ENCODE results near the gene PTPRN2. TPM values are rescaled to one million over a fixed set of nuclear protein-coding genes. Genes with fewer than 3 reads are reported as not detected.

PTPRN2 gene
- total RNA-seq, 4 donors from 2014 or later: 6.6 to 10.7 (median 8.2) TPM

DNA sequence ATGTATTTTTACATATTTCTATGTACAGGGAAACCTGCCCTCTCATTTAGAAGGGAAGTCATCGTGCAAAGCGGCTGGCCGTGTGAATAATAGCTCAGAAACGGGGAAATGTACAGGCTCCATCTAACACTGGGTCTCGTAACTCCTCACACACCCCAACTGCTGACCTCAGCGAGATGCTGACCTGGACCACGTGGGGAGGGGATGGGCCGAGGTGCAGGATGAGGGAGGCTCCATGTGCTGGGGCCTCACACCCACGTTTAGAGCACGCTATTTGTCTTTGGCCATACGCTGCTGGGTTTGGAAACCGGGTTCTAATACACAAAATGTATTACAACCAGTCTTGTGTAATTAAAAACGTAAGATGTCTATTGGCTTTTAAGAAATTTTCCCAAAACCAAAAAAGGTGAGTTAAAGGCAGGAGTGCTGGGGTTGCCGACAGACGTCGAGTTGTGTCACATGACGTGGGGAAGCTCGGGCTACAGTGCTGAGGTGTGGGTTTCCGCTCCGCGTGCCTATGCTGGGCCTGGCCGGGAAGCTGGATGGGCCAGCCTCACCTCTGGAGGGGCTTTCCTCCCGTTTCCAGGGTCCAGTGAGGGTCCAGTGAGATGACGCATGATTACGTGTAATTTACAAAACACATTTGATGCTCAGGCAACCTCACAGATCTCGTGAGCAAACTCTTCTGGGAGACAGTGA, 1035.2 kb downstream of the PTPRN2 start:
- 88 to 90% methylated on average over 26 of the region's 26 CpGs for WGBS, 2 donors
- Histone ChIP-seq H3K9me3 (no peaks in the 10 kb centered on the region), H3K27ac (no peak overlapping the region), H3K4me3 (no peak overlapping the region), H3K27me3 (no peaks in the 10 kb centered on the region), H3K4me1 (no peaks in the 10 kb centered on the region), H3K36me3 (peaks cover 0 to 22% (median 0%) of the 10 kb centered on the region in 3 donors)
- no peak for TF ChIP-seq EP300 (IDR thresholded peaks at IDR 0.05)
- no peak for TF ChIP-seq POLR2A (IDR thresholded peaks at IDR 0.05)
- TF ChIP-seq, protein P1, sequence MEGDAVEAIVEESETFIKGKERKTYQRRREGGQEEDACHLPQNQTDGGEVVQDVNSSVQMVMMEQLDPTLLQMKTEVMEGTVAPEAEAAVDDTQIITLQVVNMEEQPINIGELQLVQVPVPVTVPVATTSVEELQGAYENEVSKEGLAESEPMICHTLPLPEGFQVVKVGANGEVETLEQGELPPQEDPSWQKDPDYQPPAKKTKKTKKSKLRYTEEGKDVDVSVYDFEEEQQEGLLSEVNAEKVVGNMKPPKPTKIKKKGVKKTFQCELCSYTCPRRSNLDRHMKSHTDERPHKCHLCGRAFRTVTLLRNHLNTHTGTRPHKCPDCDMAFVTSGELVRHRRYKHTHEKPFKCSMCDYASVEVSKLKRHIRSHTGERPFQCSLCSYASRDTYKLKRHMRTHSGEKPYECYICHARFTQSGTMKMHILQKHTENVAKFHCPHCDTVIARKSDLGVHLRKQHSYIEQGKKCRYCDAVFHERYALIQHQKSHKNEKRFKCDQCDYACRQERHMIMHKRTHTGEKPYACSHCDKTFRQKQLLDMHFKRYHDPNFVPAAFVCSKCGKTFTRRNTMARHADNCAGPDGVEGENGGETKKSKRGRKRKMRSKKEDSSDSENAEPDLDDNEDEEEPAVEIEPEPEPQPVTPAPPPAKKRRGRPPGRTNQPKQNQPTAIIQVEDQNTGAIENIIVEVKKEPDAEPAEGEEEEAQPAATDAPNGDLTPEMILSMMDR (IDR thresholded peaks at IDR 0.05): no peak
- no peak for DNase-seq (ENCODE audit: low spot score in 2 of 2)

DNA sequence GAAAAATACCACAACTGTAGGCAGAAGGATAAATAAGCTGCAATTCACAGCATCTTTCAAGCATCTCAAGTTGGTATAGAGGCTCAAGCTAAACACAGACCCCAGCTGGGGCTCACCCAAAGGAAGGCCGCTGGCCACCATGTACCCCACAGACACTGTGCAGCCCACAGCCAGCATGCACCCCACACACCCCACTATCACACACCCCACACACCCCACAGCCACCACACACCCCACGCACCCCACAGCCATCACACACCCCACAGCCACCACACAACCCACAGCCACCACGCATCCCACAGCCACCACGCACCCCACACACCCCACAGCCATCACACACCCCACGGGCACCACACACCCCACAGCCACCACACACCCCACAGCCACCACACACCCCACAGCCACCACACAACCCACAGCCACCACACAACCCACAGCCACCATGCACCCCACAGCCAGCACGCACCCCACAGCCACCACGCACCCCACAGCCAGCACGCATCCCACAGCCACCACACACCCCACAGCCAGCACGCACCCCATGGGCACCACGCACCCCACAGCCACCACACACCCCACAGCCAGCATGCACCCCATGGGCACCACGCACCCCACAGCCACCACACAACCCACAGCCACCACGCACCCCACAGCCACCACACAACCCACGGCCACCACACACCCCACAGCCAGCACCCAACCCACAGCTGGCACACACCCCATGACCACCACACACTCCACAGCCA, 1036.1 kb downstream of the PTPRN2 start:
- TF ChIP-seq, protein P1 (IDR thresholded peaks at IDR 0.05): no peak
- no peak for TF ChIP-seq EP300 (IDR thresholded peaks at IDR 0.05)
- TF ChIP-seq POLR2A (IDR thresholded peaks at IDR 0.05): no peak
- no peak overlapping the region for H3K4me3 ChIP-seq
- H3K27ac ChIP-seq: no peak overlapping the region
- H3K36me3 ChIP-seq: peaks cover 0 to 31% (median 0%) of the 10 kb centered on the region in 3 donors
- DNase-seq (ENCODE audit: low spot score in 2 of 2): no peak
- no peaks in the 10 kb centered on the region for H3K9me3 ChIP-seq
- no peaks in the 10 kb centered on the region for H3K27me3 ChIP-seq
- no peaks in the 10 kb centered on the region for H3K4me1 ChIP-seq
- WGBS, 2 donors: 91% methylated on average over 13 of the region's 13 CpGs

DNA sequence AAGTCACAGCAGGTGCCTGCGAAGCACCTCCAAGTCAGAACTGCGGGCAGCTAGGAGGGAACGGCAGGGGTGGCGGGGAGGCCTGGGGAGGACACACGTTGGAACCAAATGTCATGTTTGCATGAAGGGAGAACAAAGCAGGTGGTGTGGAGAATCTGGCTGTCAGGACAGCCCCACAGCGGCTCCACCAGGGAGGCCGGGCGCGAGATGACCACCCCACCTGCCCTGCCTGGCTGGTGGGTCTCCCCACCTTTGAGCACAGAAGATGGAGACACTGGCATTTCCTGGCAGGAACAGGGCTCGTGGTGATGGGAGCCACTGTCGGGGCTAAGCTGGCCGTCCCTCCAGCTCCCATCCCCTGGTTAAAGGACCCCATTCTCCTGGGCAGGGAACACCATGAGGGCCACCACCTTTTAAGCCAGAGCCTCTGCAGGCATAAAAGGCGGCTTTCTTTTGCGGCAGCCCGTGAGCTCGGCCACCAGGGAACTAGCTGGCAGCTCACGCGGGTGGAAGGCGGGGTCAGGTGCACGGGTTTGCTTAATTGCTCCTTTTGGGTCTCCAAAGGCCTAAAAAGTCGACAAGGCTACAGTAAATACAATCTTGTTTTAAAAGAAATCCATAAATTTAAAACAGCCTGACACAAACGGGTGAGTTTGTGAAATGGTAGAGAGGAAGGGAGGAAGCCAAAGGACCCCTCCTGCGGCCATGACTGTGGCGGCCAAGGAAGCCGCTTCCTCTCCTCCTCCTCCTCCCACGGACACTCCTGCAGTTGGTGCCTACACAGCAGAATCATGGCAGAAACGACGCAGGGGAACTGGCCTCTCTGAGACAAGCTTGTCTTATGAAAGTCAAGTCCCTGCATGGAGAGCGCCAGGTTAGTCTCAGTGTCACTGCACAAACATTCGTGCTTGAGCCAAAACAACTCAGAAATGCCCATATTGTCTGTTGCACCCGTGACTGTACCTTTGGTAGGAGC, 1037.0 kb downstream of the PTPRN2 start:
- WGBS, 2 donors: 83 to 84% methylated on average over 31 of the region's 31 CpGs
- DNase-seq (ENCODE audit: low spot score in 2 of 2): no peak

DNA sequence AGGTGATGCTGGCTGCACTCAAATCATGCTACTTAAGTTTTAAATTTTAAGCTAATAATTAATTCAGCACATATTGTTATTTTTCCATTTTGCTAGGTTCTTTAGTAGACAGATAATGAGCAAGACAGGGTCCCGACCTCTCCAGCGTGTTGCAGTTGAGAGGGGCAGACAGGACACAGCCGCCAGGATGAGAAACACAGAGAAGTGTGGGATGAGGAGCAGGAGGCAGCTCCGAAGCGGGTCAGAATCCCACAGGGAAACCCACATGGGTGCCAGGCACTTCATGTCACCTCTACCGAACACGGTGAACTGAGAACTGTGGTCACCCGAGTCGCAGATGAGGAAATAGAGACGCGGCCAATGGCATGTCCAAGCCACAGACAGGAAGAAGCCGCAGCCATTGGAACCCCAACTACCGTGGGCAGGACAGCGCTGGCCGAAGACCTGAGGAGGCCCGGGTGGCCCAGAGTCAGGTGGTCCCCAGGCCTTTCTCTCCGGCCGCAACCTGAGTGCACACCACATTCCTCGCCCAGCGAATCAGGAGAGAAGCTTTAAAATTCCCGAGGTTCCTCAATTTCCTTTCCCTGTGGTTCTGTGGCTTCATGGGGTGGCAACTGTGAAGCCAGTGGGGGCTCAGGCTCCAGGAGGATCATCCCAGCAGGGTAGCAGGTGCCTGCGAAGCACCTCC, 1037.9 kb downstream of the PTPRN2 start:
- Histone ChIP-seq H3K27me3 (no peaks in the 10 kb centered on the region), H3K4me3 (no peak overlapping the region), H3K9me3 (no peaks in the 10 kb centered on the region), H3K36me3 (peaks cover 0 to 31% (median 0%) of the 10 kb centered on the region in 3 donors), H3K27ac (no peak overlapping the region), H3K4me1 (no peaks in the 10 kb centered on the region)
- TF ChIP-seq POLR2A (IDR thresholded peaks at IDR 0.05): no peak
- TF ChIP-seq EP300 (IDR thresholded peaks at IDR 0.05): no peak
- DNase-seq (ENCODE audit: low spot score in 2 of 2): no peak
- 93 to 95% methylated on average over 22 of the region's 22 CpGs for WGBS, 2 donors

More for the DNA sequence above, 1037.0 kb downstream of the PTPRN2 start:
- Histone ChIP-seq H3K9me3 (no peaks in the 10 kb centered on the region), H3K4me3 (no peak overlapping the region), H3K36me3 (peaks cover 0 to 31% (median 0%) of the 10 kb centered on the region in 3 donors), H3K27me3 (no peaks in the 10 kb centered on the region), H3K4me1 (no peaks in the 10 kb centered on the region), H3K27ac (no peak overlapping the region)
- no peak for TF ChIP-seq EP300 (IDR thresholded peaks at IDR 0.05)
- TF ChIP-seq, protein P1 (IDR thresholded peaks at IDR 0.05): no peak
- no peak for TF ChIP-seq POLR2A (IDR thresholded peaks at IDR 0.05)
